ENCODE measurements around the gene STK33.

Gene STK33

GRCh38 chr11:8442301-8442700 is 151.7 kb downstream of the STK33 start:
- H3K9me3 Mint-ChIP-seq: no peaks in the 10 kb centered on the region
- H3K27ac Mint-ChIP-seq (ENCODE audit: low read depth): no peak overlapping the region
- ATAC-seq (replicated peaks; ENCODE audit: extremely low read depth, poor library complexity, severe bottlenecking) (no peak), DNase-seq (ENCODE audit: low spot score in 2 of 2) (no peak)
- H3K27me3 Mint-ChIP-seq: peaks cover 18% of the 10 kb centered on the region
- H3K4me3 Mint-ChIP-seq: no peak overlapping the region
- no peaks in the 10 kb centered on the region for H3K4me1 Mint-ChIP-seq
- no peaks in the 10 kb centered on the region for H3K36me3 Mint-ChIP-seq (ENCODE audit: insufficient read depth)

DNA sequence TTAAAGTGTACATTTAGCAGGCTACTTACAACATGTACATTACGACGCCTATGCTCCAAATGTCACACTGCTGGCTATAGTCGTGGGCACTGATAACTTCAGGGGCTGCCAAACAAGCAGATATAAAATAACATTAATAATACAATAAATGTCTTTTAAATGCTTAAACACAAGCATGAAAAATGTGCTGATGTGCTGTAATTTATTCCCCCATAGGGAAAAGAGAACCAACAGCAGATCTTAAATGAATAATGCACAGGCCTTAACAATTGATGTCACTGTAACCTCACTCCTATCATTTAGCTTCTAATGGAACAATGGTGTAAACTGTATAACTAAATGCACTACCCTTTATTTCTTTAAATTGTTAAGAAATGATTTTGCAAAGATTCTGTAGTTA is 153.4 kb downstream of the STK33 start:
- no peak for ATAC-seq (replicated peaks; ENCODE audit: extremely low read depth, poor library complexity, severe bottlenecking)
- Mint-ChIP-seq H3K9me3 (no peaks in the 10 kb centered on the region), H3K27ac (ENCODE audit: low read depth) (no peak overlapping the region)

GRCh38 chr11:8429483-8429882 is 164.5 kb downstream of the STK33 start:
- ATAC-seq (replicated peaks; ENCODE audit: extremely low read depth, poor library complexity, severe bottlenecking) (no peak), DNase-seq (ENCODE audit: low spot score in 2 of 2) (no peak)
- Mint-ChIP-seq H3K27ac (ENCODE audit: low read depth) (no peak overlapping the region), H3K27me3 (peaks cover 20% of the 10 kb centered on the region), H3K4me3 (no peak overlapping the region), H3K36me3 (ENCODE audit: insufficient read depth) (peaks cover 2% of the 10 kb centered on the region), H3K4me1 (no peaks in the 10 kb centered on the region), H3K9me3 (peaks cover 4% of the 10 kb centered on the region)

More for the DNA sequence above, 153.4 kb downstream of the STK33 start:
- Mint-ChIP-seq H3K27me3 (peaks cover 5% of the 10 kb centered on the region), H3K4me3 (no peak overlapping the region), H3K4me1 (no peaks in the 10 kb centered on the region), H3K36me3 (ENCODE audit: insufficient read depth) (no peaks in the 10 kb centered on the region)
- DNase-seq (ENCODE audit: low spot score in 2 of 2): no peak

GRCh38 chr11:8426076-8426475 is 168.0 kb downstream of the STK33 start:
- Mint-ChIP-seq H3K27me3 (peaks cover 20% of the 10 kb centered on the region), H3K27ac (ENCODE audit: low read depth) (no peak overlapping the region), H3K36me3 (ENCODE audit: insufficient read depth) (peaks cover 2% of the 10 kb centered on the region), H3K4me1 (no peaks in the 10 kb centered on the region), H3K4me3 (no peak overlapping the region), H3K9me3 (peaks cover 4% of the 10 kb centered on the region)
- DNase-seq (ENCODE audit: low spot score in 2 of 2) (no peak), ATAC-seq (replicated peaks; ENCODE audit: extremely low read depth, poor library complexity, severe bottlenecking) (no peak)

- Mint-ChIP-seq H3K27me3 (no peaks in the 10 kb centered on the region), H3K9me3 (no peaks in the 10 kb centered on the region), H3K27ac (ENCODE audit: low read depth) (no peak overlapping the region), H3K36me3 (ENCODE audit: insufficient read depth) (no peaks in the 10 kb centered on the region), H3K4me3 (no peak overlapping the region), H3K4me1 (no peaks in the 10 kb centered on the region)
- DNase-seq (ENCODE audit: low spot score in 2 of 2) (no peak), ATAC-seq (replicated peaks; ENCODE audit: extremely low read depth, poor library complexity, severe bottlenecking) (no peak)
Measured at GRCh38 chr11:8415195-8415594, 178.8 kb downstream of the STK33 start.

DNA sequence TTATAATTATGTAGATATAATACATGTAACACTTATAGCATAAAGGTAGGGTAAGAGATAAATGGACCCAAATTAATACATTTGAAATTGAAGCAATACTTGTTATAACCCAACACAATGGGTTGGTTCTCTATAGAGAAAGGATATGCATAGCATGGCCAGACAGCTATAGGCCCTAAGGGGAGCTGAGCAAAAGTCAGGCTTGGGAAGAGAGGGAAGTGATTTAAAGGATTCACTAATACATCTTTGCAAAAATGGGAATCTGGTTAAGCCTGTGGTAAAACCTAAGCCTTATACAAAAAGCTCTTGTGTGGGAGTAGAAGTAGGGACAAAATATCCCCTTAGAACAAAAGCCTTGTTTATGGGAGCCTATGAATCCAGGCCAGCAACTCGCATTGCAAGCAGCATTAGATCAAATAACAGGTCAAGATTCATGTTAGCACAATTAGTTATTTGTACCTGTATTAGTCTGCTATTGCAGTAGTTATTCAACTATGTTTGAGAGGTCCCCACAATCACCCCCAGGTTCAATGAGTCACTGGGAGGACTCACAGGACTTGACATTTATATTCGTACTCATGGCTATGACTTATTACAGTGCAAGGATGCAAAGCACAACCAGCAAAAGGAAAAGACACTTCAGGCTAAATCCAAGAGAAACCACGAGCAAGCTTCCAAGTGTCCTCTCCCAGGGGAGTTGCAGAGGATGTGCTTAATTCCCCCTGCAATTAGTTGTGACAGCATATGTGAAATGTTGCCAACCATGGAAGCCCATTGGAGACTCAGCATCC is 185.7 kb downstream of the STK33 start:
- no peaks in the 10 kb centered on the region for H3K27me3 Mint-ChIP-seq
- H3K4me3 Mint-ChIP-seq: no peak overlapping the region
- no peaks in the 10 kb centered on the region for H3K4me1 Mint-ChIP-seq
- no peaks in the 10 kb centered on the region for H3K9me3 Mint-ChIP-seq
- H3K27ac Mint-ChIP-seq (ENCODE audit: low read depth): no peak overlapping the region
- ATAC-seq (replicated peaks; ENCODE audit: extremely low read depth, poor library complexity, severe bottlenecking) (no peak), DNase-seq (ENCODE audit: low spot score in 2 of 2) (no peak)
- no peaks in the 10 kb centered on the region for H3K36me3 Mint-ChIP-seq (ENCODE audit: insufficient read depth)

GRCh38 chr11:8403310-8403709 is 190.7 kb downstream of the STK33 start:
- Mint-ChIP-seq H3K4me3 (no peak overlapping the region), H3K9me3 (no peaks in the 10 kb centered on the region), H3K4me1 (no peaks in the 10 kb centered on the region), H3K36me3 (ENCODE audit: insufficient read depth) (no peaks in the 10 kb centered on the region), H3K27ac (ENCODE audit: low read depth) (no peak overlapping the region), H3K27me3 (peaks cover 6% of the 10 kb centered on the region)
- ATAC-seq (replicated peaks; ENCODE audit: extremely low read depth, poor library complexity, severe bottlenecking): no peak
- no peak for DNase-seq (ENCODE audit: low spot score in 2 of 2)

DNA sequence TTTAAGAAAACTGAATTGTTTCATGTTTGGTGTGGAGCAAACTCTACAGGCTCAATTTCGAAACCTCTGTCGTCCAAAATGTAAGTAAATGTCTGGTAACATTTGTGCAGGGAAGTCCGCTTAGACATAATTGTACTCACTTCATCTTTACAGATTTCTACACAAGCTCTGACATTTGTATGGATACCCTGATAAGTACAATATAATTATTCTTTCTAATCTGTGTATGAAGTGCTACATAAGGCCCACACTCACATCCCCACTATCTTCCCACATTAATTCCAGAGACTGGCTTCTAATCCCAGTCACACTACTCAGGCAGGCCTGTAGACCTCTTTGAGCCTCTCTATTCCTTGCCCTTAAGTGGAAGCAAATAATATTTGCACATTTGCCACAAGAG is 201.1 kb downstream of the STK33 start:
- peaks cover 24% of the 10 kb centered on the region for H3K27me3 Mint-ChIP-seq
- no peaks in the 10 kb centered on the region for H3K36me3 Mint-ChIP-seq (ENCODE audit: insufficient read depth)
- no peak overlapping the region for H3K27ac Mint-ChIP-seq (ENCODE audit: low read depth)
- no peaks in the 10 kb centered on the region for H3K9me3 Mint-ChIP-seq
- no peak for ATAC-seq (replicated peaks; ENCODE audit: extremely low read depth, poor library complexity, severe bottlenecking)
- DNase-seq (ENCODE audit: low spot score in 2 of 2): no peak
- no peak overlapping the region for H3K4me3 Mint-ChIP-seq
- H3K4me1 Mint-ChIP-seq: no peaks in the 10 kb centered on the region

- ATAC-seq (replicated peaks; ENCODE audit: extremely low read depth, poor library complexity, severe bottlenecking): no peak
- no peak for DNase-seq (ENCODE audit: low spot score in 2 of 2)
- Mint-ChIP-seq H3K4me1 (no peaks in the 10 kb centered on the region), H3K36me3 (ENCODE audit: insufficient read depth) (no peaks in the 10 kb centered on the region), H3K4me3 (no peak overlapping the region), H3K27ac (ENCODE audit: low read depth) (no peak overlapping the region), H3K9me3 (no peaks in the 10 kb centered on the region), H3K27me3 (peaks cover 17% of the 10 kb centered on the region)
Measured at GRCh38 chr11:8392166-8392565, 201.9 kb downstream of the STK33 start.

DNA sequence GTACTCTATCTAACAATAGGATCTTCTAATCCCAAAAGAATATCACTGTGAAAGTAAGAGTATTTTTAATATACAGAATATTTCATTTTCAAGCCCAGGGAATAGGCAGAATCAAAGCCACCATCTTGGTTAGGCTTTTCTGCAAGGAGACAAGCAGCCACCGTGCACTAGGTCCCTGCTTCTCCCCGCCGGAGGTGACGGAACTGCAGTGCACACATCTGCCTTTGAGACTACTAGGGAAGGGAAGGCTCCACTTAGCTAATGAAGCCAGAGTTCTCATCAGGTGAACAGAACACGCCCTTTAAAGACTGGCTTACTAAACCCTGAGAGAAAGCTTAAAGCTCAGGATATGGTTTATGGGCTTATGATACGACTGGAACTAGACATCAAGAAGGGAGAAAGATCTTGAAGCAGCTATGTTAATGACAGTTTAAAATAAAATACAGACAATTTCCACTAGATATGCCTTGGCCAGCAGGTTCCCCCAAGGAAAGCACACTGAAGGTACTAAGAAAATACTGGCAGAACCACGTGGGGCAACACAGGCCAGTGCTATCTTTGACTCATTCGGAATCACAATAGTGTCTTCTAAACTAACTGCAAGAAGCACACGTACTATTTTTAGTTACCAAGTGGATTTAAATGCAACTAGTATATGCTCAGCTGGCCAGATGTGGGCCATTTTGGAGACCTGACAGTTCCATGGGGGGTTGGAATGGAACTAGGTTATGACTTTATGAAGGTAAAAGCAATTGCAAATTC is 203.0 kb downstream of the STK33 start:
- no peak overlapping the region for H3K4me3 Mint-ChIP-seq
- no peaks in the 10 kb centered on the region for H3K9me3 Mint-ChIP-seq
- no peak overlapping the region for H3K27ac Mint-ChIP-seq (ENCODE audit: low read depth)
- H3K4me1 Mint-ChIP-seq: no peaks in the 10 kb centered on the region
- no peaks in the 10 kb centered on the region for H3K36me3 Mint-ChIP-seq (ENCODE audit: insufficient read depth)
- DNase-seq (ENCODE audit: low spot score in 2 of 2) (no peak), ATAC-seq (replicated peaks; ENCODE audit: extremely low read depth, poor library complexity, severe bottlenecking) (no peak)
- H3K27me3 Mint-ChIP-seq: peaks cover 13% of the 10 kb centered on the region

GRCh38 chr11:8389029-8389996 is 204.7 kb downstream of the STK33 start:
- ATAC-seq (replicated peaks; ENCODE audit: extremely low read depth, poor library complexity, severe bottlenecking) (no peak), DNase-seq (ENCODE audit: low spot score in 2 of 2) (no peak)
- Mint-ChIP-seq H3K36me3 (ENCODE audit: insufficient read depth) (no peaks in the 10 kb centered on the region), H3K27me3 (no peaks in the 10 kb centered on the region), H3K27ac (ENCODE audit: low read depth) (no peak overlapping the region), H3K4me1 (no peaks in the 10 kb centered on the region), H3K4me3 (no peak overlapping the region), H3K9me3 (no peaks in the 10 kb centered on the region)

GRCh38 chr11:8387693-8388092 is 206.3 kb downstream of the STK33 start:
- ATAC-seq (replicated peaks; ENCODE audit: extremely low read depth, poor library complexity, severe bottlenecking) (no peak), DNase-seq (ENCODE audit: low spot score in 2 of 2) (no peak)
- no peak overlapping the region for H3K27ac Mint-ChIP-seq (ENCODE audit: low read depth)
- H3K27me3 Mint-ChIP-seq: no peaks in the 10 kb centered on the region
- no peaks in the 10 kb centered on the region for H3K9me3 Mint-ChIP-seq
- H3K4me3 Mint-ChIP-seq: no peak overlapping the region
- no peaks in the 10 kb centered on the region for H3K4me1 Mint-ChIP-seq
- H3K36me3 Mint-ChIP-seq (ENCODE audit: insufficient read depth): no peaks in the 10 kb centered on the region
